Islet precursor cell (in vitro differentiated cells): ENCODE measurements around the gene C8A.

Experiments
- DNase-seq: peaks from one replicate; pipeline ENCODE4 v3.0.0-alpha.2; 2018

The C8A gene

GRCh38 chr1:56854521-56855099, at the start of gene C8A:
Gene C8A (plus strand): TSS chr1:56854797. CDS start chr1:56854902, 105 bp downstream.
- no peak for DNase-seq

GRCh38 chr1:56806804-56807203, 47.8 kb upstream of the C8A start:
- peak; percentile 68 for DNase-seq

- no peak for DNase-seq
These were observed 46.2 kb upstream of the C8A start for GRCh38 chr1:56808410-56808809.

- DNase-seq: peak; percentile 97
These were observed 43.3 kb upstream of the C8A start for GRCh38 chr1:56811331-56811730.

GRCh38 chr1:56814205-56814604, 40.4 kb upstream of the C8A start:
- DNase-seq: no peak

- DNase-seq: no peak
These were observed 38.3 kb upstream of the C8A start for GRCh38 chr1:56816264-56816663.

- DNase-seq: no peak
These were observed 37.7 kb upstream of the C8A start for GRCh38 chr1:56816909-56817308.

- DNase-seq: no peak
These were observed 36.7 kb upstream of the C8A start for GRCh38 chr1:56817716-56818463.

GRCh38 chr1:56819387-56819899, 35.2 kb upstream of the C8A start, which contains the start of gene FYB2:
Gene FYB2 (minus strand): TSS chr1:56819404. CDS start chr1:56819290, 114 bp downstream.
- peak; percentile 83 for DNase-seq

- DNase-seq: peak; percentile 95
These were observed 33.7 kb upstream of the C8A start for GRCh38 chr1:56820755-56821461.

- no peak for DNase-seq
These were observed 33.2 kb upstream of the C8A start for GRCh38 chr1:56821462-56821797.

GRCh38 chr1:56824271-56824670, 30.3 kb upstream of the C8A start:
- DNase-seq: no peak

- no peak for DNase-seq
These were observed 29.7 kb upstream of the C8A start for GRCh38 chr1:56824938-56825337.

- no peak for DNase-seq
These were observed 29.2 kb upstream of the C8A start for GRCh38 chr1:56825436-56825835.

GRCh38 chr1:56827711-56828110, 26.9 kb upstream of the C8A start:
- no peak for DNase-seq

- DNase-seq: no peak
These were observed 24.5 kb upstream of the C8A start for GRCh38 chr1:56830052-56830451.

- peak; percentile 75 for DNase-seq
These were observed 22.5 kb upstream of the C8A start for GRCh38 chr1:56831871-56832693.

- DNase-seq: no peak
These were observed 21.5 kb upstream of the C8A start for GRCh38 chr1:56833088-56833487.

GRCh38 chr1:56834137-56834900, 20.3 kb upstream of the C8A start:
- no peak for DNase-seq

- DNase-seq: no peak
These were observed 18.9 kb upstream of the C8A start for GRCh38 chr1:56835657-56836056.

GRCh38 chr1:56836359-56836758, 18.2 kb upstream of the C8A start:
- DNase-seq: no peak
